ENCODE measurements around the gene SLX4IP.

Gene SLX4IP

GRCh38 chr20:10521068-10521831 lies 86.1 kb downstream of the SLX4IP start:
- no peak for DNase-seq (ENCODE audit: low read depth in 2 of 2)

- no peak for DNase-seq (ENCODE audit: low read depth in 2 of 2)
Measured at GRCh38 chr20:10521836-10522235, 86.7 kb downstream of the SLX4IP start.

- no peak for DNase-seq (ENCODE audit: low read depth in 2 of 2)
Measured at GRCh38 chr20:10522328-10522727, 87.2 kb downstream of the SLX4IP start.

- no peak for DNase-seq (ENCODE audit: low read depth in 2 of 2)
Measured at GRCh38 chr20:10523443-10523842, 88.3 kb downstream of the SLX4IP start.

- no peak for DNase-seq (ENCODE audit: low read depth in 2 of 2)
Measured at GRCh38 chr20:10524034-10524476, 89.0 kb downstream of the SLX4IP start.

GRCh38 chr20:10524643-10525042 lies 89.5 kb downstream of the SLX4IP start:
- no peak for DNase-seq (ENCODE audit: low read depth in 2 of 2)

GRCh38 chr20:10527781-10528180 lies 92.7 kb downstream of the SLX4IP start:
- no peak for DNase-seq (ENCODE audit: low read depth in 2 of 2)

- DNase-seq (ENCODE audit: low read depth in 2 of 2), result no peak
Measured at GRCh38 chr20:10530883-10531282, 95.8 kb downstream of the SLX4IP start.

- no peak for DNase-seq (ENCODE audit: low read depth in 2 of 2)
Measured at GRCh38 chr20:10531848-10532247, 96.7 kb downstream of the SLX4IP start.

GRCh38 chr20:10532361-10532760 lies 97.3 kb downstream of the SLX4IP start:
- no peak for DNase-seq (ENCODE audit: low read depth in 2 of 2)

GRCh38 chr20:10536531-10536930 lies 101.4 kb downstream of the SLX4IP start:
- DNase-seq (ENCODE audit: low read depth in 2 of 2), result no peak

- no peak for DNase-seq (ENCODE audit: low read depth in 2 of 2)
Measured at GRCh38 chr20:10537850-10538480, 102.9 kb downstream of the SLX4IP start.

GRCh38 chr20:10538768-10539167 lies 103.7 kb downstream of the SLX4IP start:
- DNase-seq (ENCODE audit: low read depth in 2 of 2), result no peak

GRCh38 chr20:10539818-10540553 lies 104.9 kb downstream of the SLX4IP start:
- DNase-seq (ENCODE audit: low read depth in 2 of 2), result no peak

- DNase-seq (ENCODE audit: low read depth in 2 of 2), result no peak
Measured at GRCh38 chr20:10540636-10541493, 105.8 kb downstream of the SLX4IP start.

GRCh38 chr20:10541668-10542411 lies 106.7 kb downstream of the SLX4IP start:
- no peak for DNase-seq (ENCODE audit: low read depth in 2 of 2)

- no peak for DNase-seq (ENCODE audit: low read depth in 2 of 2)
Measured at GRCh38 chr20:10542442-10542841, 107.3 kb downstream of the SLX4IP start.

- no peak for DNase-seq (ENCODE audit: low read depth in 2 of 2)
Measured at GRCh38 chr20:10543480-10543879, 108.4 kb downstream of the SLX4IP start.

GRCh38 chr20:10547276-10548114 lies 112.4 kb downstream of the SLX4IP start:
- DNase-seq (ENCODE audit: low read depth in 2 of 2), result no peak

- DNase-seq (ENCODE audit: low read depth in 2 of 2), result no peak
Measured at GRCh38 chr20:10549511-10549910, 114.4 kb downstream of the SLX4IP start.
